ENCODE measurements around the gene USF3. TPM values are rescaled to one million over a fixed set of nuclear protein-coding genes. Genes with fewer than 3 reads are reported as not detected.

USF3 gene
- total and polyA plus RNA-seq, 2 of the 8 experiments (the other 6 are each of a cell fraction or from before 2014, with no cell fraction given) = 9.6 to 18.5 TPM

- no peak overlapping the region for H3K56ac ChIP-seq (replicated peaks; ENCODE audit: insufficient read length, low read depth, low read length)
- H3K79me1 ChIP-seq (ENCODE audit: low read depth, low read length) = no peaks in the 10 kb centered on the region
- no peak overlapping the region for H2BK15ac ChIP-seq (ENCODE audit: low read length)
- H2BK5ac ChIP-seq (ENCODE audit: low read depth, low read length) = no peak overlapping the region
- no peak overlapping the region for H4K8ac ChIP-seq (ENCODE audit: extremely low read depth, insufficient read depth, low read length)
- H3K36me3 ChIP-seq (ENCODE audit: control insufficient read depth in 2 of 4, insufficient read depth in 4 of 4, low read length in 3 of 4) = peaks cover 0 to 7% (median 3%) of the 10 kb centered on the region in 4 experiments; a peak in 4 of 8 replicates
- H3K18ac ChIP-seq (ENCODE audit: extremely low read depth, low read length) = no peak overlapping the region
- no peaks in the 10 kb centered on the region for H4K20me1 ChIP-seq (replicated peaks in 1 of 2; ENCODE audit: control insufficient read depth in 1 of 2, insufficient read depth in 2 of 2, low read length in 2 of 2)
- no peaks in the 10 kb centered on the region for H3K79me2 ChIP-seq (ENCODE audit: control insufficient read depth in 1 of 2, insufficient read depth in 2 of 2, low read length in 2 of 2)
- no peak overlapping the region for H3K23ac ChIP-seq (ENCODE audit: insufficient read length)
- no peak overlapping the region for H3K14ac ChIP-seq (ENCODE audit: insufficient read length)
- H3K4me1 ChIP-seq (replicated peaks in 1 of 4; ENCODE audit: control insufficient read depth in 3 of 4, insufficient read depth in 4 of 4, low read length in 3 of 4) = no peaks in the 10 kb centered on the region
- no peak overlapping the region for H2BK12ac ChIP-seq (ENCODE audit: low read depth, low read length)
- H3K27me3 ChIP-seq (replicated peaks in 1 of 4; ENCODE audit: control insufficient read depth in 3 of 4, extremely low read depth in 1 of 4, insufficient read depth in 3 of 4, low read length in 3 of 4) = no peaks in the 10 kb centered on the region
- H2AK5ac ChIP-seq (ENCODE audit: low read depth, low read length) = no peak overlapping the region
- TF ChIP-seq CBX5 (IDR thresholded peaks at IDR 0.05; ENCODE audit: low read depth, low read length) (no peak), FOSL1 (IDR thresholded peaks at IDR 0.05; ENCODE audit: insufficient read depth, low read depth, low read length) (no peak), RXRA (IDR thresholded peaks at IDR 0.05; ENCODE audit: insufficient read depth, low read depth, low read length) (no peak), EP300 (IDR thresholded peaks at IDR 0.05; ENCODE audit: borderline replicate concordance in 1 of 2, low read depth in 2 of 2, low read length in 2 of 2) (no peak), TAF7 (optimal IDR thresholded peaks at IDR 0.05; ENCODE audit: borderline replicate concordance, low read depth, low read length) (no peak), JUN (IDR thresholded peaks at IDR 0.05; ENCODE audit: low read depth, low read length) (no peak), SAP30 (IDR thresholded peaks at IDR 0.05; ENCODE audit: insufficient read depth, insufficient replicate concordance, low read length) (no peak), POLR2AphosphoS5 (IDR thresholded peaks at IDR 0.05; ENCODE audit: low read depth, low read length) (no peak), RAD21 (IDR thresholded peaks at IDR 0.05 in 1 of 2, conservative IDR thresholded peaks at IDR 0.05 in 1 of 2; ENCODE audit: low read depth in 2 of 2, low read length in 2 of 2) (no peak), ATF3 (IDR thresholded peaks at IDR 0.05; ENCODE audit: insufficient read depth, low read depth, low read length) (no peak), TBP (IDR thresholded peaks at IDR 0.05; ENCODE audit: low read depth, low read length) (no peak)
- no peak overlapping the region for H2BK120ac ChIP-seq (replicated peaks; ENCODE audit: low read depth, low read length)
- H3K4ac ChIP-seq (replicated peaks; ENCODE audit: insufficient read length, low read depth, low read length) = no peak overlapping the region
- WGBS, 2 experiments (ENCODE audit: extremely low coverage in 1 of 2, insufficient coverage in 1 of 2, insufficient read length in 1 of 2, insufficient replicate concordance in 2 of 2, low coverage in 1 of 2, low lambda C conversion rate in 2 of 2, missing lambda C conversion rate in 1 of 2) = 100% methylated on average over 1 of the region's 1 CpG; no CpG with 5 or more reads in 1 of the 2 experiments
- no peak overlapping the region for H3K4me3 ChIP-seq (ENCODE audit: extremely low read depth in 1 of 4, insufficient read depth in 2 of 4, low read depth in 3 of 4, low read length in 4 of 4)
- H4K91ac ChIP-seq (replicated peaks; ENCODE audit: insufficient read length, low read length) = no peak overlapping the region
- H3K9me3 ChIP-seq (ENCODE audit: insufficient read depth in 2 of 2, low read depth in 1 of 2, low read length in 1 of 2) = no peaks in the 10 kb centered on the region
- no peak overlapping the region for H3K4me2 ChIP-seq (ENCODE audit: insufficient read depth in 1 of 2, low read depth in 2 of 2, low read length in 2 of 2)
- H3K9ac ChIP-seq (replicated peaks in 1 of 4; ENCODE audit: extremely low read depth in 1 of 4, low read depth in 3 of 4, low read length in 3 of 4) = no peak overlapping the region
- no peaks in the 10 kb centered on the region; the same call in 1 of the 2 replicates for H3K23me2 ChIP-seq (ENCODE audit: low read depth, low read length)
- no peak overlapping the region for H2BK20ac ChIP-seq (ENCODE audit: low read length)
- no peak overlapping the region for H3K27ac ChIP-seq (ENCODE audit: low read depth, low read length)
- ChIA-PET POLR2A (ENCODE audit: partially characterized antibody) (no interaction called here), CTCF (ENCODE audit: partially characterized antibody) (interaction anchor here (1.5 kb wide), 1 partner anchor 10 kb away, joined by 3 read pairs; no protein-coding TSS in a partner anchor)
- FAIRE-seq (no peak), DNase-seq (ENCODE audit: low read depth in 1 of 2, low spot score in 2 of 2) (no peak)
- H2AFZ ChIP-seq (ENCODE audit: low read length) = no peak overlapping the region
- H4K5ac ChIP-seq (ENCODE audit: insufficient read length, low read depth, low read length) = no peak overlapping the region
Observed at GRCh38 chr3:113654310-113654709, 42.1 kb downstream of the USF3 start.

All from H1 (cell line).